GDM1 (cell line): ENCODE results near the gene ABCA12.

ENCODE experiments used
- DNase-seq: peaks from one replicate; lab custom pipeline; 2025; lab: John Stamatoyannopoulos, UW

Gene ABCA12

DNA sequence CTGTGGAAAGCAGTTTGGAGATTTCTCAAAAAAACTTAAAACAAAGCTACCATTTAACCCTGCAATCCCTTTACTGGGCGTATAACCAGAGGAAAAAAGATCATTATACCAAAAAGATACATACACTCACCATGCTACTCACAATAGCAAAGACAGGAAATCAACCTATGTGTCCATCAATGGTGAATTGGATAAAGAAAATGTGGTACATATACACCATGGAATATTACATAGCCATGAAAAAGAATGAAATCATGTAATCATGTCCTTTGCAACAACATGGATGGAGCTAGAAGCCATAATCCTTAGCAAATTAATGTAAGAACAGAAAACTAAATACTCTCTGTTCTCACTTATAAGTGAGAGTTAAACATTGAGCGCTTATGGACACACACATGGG lies 18.6 kb downstream of the ABCA12 start:
- no peak for DNase-seq

DNA sequence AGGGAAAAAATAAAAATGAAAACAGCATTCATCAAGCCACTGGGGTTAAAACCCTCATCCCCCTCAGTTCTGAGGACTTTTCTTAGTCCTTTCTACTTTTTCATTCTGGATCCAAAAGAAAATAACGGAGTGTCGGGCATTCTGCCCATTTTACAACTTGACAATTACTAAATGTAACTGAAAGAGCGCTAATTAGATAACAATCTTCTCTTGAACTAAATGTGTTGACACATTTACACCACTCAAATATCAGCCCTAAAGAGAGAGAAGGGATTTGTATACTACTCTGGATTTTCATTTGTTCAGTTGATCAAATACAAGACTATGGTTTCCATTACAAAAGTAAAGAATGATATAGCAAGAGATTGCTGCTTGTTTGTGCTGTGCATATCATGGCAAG lies 27.5 kb downstream of the ABCA12 start:
- no peak for DNase-seq

DNA sequence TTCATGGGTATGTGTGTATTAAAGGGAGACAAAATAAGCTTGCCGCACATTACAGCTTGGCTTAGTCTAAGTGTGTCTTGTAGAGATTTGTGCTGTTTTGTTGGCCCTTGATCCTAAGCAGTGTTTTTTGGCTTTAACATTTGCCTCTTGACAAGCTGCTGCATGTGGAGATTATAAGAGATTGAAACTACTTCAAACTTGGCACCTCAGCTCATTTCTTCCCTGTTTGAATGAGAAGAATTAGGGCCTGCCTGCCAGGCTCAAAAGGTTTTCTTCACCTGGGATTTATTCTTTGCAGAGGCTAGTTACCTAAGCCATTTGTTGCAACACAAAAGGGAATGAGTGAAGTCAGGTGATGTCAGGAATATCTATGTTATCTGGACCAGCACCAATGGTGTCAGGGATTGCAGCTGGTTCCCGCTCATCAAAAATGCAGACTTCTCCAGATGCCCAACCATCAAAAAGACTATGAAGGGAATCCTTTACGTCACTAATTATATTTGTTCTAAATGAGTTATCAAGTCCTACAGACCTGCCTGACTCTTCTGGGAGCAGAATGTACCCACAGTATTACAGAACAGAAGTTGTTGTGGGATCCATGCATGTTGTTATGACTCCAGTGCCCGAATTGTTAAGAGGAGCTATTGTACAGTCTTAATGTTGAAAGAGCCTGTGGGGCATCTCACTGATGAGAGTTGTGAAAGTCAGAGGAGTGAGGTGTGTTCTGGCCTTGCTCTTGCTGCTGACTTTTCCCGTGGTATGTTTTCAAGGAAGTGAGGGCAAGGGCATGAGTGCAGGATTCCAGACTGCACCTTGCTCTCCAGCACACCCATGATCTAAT lies 31.0 kb downstream of the ABCA12 start:
- no peak for DNase-seq

DNA sequence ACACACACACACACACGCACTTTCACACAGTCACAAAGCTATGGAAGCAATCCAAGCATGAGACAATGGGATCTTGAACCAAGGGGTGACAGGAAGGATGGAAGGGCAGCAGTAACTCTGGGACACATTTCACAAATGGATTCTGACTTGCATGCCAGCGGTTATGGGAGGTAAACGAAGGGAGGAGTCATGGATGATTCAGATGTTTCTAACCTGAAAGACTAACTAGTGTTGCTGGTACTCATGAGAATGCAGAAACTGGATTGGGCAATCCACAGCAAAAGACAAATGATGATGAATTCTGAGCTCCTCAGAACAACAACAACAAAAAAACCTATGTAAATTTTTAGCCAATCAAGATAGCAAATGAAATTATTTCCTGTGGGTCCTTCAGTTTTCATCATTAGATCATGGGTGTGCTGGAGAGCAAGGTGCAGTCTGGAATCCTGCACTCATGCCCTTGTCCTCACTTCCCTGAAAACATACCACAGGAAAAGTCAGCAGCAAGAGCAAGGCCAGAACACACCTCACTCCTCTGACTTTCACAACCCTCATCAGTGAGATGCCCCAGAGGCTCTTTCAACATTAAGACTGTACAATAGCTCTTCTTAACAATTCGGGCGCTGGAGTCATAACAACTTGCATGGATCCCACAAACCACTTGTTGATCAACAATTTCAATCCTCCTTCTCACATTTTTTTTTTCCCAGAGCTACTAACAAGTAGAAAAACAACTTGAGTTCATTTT lies 32.6 kb downstream of the ABCA12 start:
- DNase-seq = no peak

DNA sequence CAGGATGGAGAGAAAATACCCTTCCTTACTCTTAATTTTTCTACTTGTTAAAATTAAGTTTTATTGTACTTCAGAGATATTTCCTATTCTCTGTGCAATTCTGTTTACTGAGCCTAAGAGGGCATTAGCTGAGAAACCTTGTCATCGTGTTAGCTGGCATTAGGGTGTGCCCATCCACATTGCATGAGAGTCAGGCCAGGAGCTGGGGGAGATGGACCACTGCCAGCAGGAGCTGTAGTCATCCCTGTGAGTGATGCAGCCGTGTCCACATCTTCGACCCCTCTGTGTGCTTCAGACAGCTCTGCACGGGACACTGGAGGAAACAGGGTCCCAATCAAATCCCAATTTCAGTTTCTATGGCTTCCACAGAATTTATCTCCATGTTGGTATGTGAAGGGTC lies 34.2 kb downstream of the ABCA12 start:
- no peak for DNase-seq

DNA sequence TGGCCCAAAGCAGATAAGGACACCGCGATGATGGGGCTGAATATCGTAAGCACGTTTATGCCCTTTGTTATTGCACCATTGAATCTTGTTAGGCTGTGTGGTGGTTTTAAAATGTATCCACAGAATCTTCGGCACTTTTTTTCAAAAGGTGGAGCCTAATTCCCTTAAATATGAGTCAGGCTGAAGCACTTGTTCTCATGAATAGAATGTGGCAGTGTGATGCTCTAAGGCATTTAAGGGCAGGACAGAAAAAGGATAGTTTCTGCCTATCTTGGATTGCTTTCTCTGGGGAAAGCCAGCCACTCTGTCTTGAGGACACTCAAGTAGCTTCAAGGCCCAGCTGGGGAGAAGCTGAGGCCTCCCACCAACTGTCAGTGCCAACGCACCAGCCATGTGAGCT lies 39.6 kb downstream of the ABCA12 start:
- no peak for DNase-seq

DNA sequence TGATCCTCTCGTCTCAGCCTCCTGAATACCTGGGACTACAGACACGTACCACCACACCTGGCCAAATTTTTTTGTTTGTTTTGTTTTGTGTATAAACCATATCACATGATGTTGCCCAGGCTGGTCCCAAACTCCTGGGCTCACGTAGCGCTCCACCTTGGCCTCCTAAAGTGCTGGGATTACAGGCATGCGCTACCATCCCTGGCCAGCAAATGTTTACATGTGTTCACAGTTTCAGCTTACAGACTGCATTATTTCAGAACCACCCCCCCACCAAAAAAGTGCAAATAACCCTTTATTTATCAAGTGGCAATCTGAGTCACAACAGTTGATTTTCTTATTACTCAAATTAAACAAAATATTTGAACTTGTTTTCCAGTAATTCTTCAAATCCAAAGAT lies 54.3 kb downstream of the ABCA12 start:
- DNase-seq = no peak

DNA sequence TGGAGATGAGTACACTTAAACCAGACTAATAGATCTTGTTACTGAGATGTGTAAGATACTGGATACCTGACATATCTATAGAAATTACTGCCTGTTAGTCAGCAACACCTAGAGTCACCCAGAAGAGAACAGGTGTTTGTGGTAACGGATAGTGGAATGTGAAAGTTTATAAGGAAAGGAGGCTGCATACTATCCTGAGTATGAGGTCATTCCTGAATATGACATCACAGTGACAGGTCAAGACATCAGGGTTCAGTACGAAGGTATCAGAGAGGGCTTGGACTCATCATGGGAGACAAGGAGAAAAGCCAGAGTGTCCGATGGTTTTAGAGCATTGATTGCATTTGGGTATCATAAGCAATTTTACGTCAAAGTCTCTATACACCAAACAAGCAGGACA lies 55.3 kb downstream of the ABCA12 start:
- DNase-seq = no peak

DNA sequence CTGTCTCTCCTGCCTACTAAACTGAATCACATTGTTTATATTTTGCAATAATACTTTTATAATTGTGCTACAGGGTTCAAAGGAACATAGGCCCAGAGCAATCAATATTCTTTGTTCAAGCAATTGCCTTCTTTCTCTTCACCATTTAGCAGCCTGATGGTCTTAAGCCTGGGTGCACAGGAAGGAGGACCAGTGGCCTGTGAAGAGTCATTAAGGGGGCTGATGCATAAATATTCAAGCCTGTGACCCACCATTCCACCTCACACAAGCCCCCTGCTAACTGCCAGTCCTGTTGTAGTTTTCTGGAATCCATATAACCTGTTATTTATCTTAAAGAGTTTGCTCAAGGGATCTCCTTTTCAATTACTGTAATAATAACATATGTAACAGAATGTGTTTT lies 56.0 kb downstream of the ABCA12 start:
- DNase-seq = no peak

DNA sequence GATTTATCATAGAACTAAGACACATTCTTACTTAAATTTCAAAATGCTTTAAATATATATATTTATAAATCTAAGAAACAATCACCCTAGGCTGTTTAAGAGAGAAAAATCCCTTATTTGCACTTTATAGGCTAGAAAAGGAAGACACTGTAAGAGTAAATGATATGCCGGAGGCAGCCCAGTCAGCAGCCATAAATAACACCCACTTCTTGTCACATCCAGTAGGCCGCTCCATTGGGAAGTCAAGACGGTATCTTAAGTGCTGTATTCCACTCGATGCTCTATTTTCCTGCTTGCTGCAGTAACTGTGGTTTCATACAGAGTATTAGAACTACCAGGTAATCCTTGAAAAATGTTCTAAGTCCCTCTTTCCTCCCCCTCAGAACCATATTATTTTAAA lies 57.9 kb downstream of the ABCA12 start:
- no peak for DNase-seq

DNA sequence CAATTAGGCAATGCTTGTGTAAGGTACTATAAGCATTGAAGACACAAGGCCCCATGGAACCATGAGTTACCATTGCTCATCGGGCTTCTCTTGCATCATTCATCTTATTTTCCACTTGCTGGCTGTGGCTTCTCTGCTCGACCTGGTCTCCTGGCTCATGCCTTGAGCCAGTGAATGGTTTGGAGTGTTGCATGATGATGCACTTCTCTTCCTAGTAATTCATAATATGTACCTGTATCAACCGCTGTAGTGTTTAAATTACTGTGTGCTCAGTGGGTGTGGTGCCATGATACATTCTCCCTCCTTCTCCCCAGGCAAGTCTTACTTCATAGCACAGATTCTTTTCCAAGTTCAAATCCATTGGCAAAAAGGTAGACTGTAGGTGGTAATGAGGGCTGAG lies 66.8 kb downstream of the ABCA12 start:
- DNase-seq = no peak

DNA sequence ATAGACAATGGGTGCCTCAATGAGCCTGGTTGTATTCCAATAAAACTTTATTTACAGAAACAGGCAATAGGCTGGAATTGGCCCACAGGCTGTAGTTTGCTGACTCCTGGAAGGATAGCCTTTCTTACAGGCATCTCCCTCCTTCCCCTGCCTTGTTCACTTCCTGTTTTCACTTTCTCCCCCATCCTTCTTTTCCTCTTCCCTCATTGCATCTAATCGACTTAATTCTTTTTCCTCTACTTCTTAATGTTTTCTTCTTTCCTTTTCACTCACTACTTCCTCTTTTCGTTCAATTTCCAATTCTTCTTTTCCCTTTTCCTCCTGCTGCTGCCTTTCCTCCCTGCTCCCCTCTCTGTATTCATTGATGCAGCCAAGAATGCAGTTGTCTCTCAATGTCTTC lies 70.0 kb downstream of the ABCA12 start:
- DNase-seq = no peak

DNA sequence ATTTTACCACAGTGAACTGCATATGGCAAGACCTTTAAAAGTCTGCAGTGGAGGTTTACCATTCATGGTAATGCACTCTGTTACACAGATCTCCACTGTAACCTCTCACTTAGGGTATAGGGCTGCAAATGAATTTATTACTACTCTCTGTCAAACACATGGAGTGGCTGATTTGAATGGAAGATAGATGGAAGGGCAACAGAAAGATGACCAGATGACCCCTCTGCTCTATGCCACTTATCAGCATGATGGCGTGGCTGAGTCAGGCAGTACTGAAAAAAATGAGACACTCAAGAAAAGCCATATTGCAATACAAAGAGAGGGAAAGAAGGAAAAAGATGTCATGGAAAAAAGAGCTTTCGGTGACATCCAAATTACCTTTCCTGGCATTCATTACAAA lies 72.3 kb downstream of the ABCA12 start:
- DNase-seq = no peak

DNA sequence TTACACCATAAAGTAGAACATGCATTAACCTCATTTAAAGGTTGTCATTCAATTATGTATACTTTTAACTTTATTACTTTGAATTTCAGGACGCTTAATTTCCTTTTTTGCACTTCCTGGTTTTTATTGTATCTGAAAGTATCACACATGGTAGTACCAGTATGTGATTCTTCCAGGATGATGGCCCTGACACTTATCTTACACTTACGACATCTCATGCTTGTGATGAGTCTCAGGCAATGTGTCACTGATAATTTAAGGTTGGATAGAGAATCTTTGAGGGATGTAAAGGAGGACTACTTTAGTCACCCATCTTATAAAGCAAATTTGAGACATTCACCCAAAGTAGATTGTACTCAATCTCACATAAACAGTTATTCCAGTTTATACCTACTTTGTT lies 74.9 kb downstream of the ABCA12 start:
- DNase-seq = no peak

DNA sequence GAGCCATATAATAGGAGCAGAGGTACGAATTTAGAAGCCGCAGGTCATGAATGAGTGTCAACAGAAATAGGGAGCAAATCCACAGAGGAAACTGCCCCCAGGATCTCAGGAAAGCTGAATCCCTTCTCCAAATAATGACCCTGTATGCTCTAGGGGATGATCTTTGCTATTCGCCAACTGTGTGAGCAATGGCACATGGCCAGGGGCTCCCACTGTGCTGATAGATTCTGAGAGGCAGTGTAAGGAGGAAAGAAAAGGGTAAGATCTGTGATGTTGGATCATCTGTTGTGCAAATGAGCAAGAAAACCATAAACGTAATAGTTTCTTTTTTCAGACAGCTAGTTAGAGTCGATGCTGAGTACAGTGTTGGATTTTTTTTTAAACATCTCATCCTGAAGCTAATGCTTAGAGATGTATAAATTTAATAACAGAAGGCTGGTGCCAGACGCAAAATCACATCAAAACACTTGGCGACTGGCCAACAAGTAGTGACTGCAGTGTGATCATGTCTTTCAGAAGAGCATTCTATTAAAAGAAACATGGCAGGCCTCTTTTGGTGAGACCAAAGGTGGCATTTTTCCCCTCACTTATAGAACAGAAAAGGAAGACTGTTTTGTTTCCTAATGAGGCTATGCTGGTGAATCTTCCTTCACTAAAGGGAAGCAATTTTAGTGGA lies 77.4 kb downstream of the ABCA12 start:
- DNase-seq = no peak

DNA sequence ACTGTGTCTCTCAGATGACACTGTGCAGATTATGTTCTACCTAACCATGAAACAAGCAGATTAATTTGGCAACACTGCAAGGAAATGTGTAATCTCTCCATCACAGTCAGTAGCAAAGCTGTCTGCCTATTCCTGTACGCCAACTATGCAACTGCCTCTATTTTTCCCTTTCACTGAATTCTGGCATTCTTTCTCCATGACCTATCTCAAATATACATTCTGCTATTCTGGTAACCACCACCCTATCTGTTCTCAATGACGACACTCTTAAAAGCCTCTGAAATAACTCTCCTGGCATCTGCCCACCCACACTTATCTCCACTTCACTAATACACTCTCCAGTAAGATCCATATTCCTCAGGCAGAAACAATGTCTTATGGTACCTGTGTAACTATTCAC lies 78.7 kb downstream of the ABCA12 start:
- DNase-seq = no peak

DNA sequence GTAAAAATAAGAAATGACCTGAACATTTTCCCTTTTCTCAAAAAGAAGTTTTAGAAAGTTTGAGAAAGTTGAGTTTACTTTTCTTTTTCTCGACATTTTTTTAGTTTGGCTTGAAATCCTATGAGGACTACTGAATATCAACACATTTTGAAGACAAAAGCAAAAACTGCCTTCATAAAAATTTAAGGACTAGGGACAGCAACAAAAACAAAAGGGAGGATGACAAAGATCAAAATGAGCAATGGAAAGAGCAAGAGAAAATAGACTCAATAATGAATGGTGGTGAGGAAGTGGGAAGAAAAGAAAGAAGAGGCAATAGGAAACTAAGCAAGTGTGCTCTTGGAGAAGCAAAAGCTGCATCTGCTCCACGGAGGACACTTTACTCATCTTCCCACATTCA lies 82.5 kb downstream of the ABCA12 start:
- DNase-seq = no peak

DNA sequence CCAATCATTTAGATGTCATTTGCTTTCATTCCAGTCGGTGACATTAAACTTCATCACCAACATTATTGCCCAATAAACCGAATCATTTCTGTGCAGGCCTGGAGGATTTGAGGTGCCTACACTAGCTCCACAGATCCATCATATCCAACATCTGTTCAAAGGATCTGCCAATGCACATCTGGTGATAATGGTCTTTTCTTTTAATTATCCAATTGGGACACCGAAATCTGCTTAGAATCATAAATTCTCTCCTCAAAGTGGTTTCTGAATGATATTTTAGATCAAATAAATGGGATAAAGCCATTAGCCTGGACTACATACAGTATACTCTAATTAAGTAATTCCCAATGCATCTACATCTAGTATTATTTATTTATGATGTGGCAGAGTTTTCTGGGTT lies 85.6 kb downstream of the ABCA12 start:
- DNase-seq = no peak

DNA sequence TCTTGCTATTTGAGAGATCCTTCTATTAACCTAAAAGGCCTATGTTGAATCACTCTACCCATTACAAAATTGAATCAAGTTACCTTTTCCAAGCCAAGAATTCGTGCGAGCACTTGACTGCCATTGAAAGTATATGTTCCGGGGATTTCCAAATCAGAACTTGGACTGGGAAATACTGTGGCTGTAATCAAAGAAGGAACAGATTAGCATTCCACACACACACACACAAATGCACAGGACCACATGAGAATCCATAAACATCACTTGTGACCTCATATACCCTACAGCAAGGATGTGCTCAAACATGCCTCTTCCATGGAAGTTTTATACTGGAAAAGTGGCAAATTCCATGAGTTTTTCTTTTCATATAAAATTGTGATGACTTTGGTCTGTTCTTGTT lies 86.0 kb downstream of the ABCA12 start:
- no peak for DNase-seq

DNA sequence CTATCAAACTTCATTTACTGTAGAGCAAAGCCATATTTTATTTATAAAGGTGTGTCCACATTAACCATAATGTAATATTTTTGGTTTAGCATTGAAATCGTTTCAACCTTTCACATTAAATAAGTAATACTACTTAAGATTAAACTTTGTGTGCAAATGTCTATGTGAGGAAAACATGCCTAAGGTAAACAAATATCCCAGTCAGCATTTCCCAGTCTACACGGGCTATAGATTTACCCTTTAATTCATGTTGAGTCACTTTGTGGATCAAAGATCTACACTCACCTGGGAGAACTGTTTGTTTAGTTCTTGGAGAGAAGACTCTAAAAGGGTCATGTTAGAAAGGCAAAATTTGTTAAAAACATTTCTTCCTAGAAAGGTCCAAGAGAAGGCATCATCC lies 89.1 kb downstream of the ABCA12 start:
- no peak for DNase-seq

DNA sequence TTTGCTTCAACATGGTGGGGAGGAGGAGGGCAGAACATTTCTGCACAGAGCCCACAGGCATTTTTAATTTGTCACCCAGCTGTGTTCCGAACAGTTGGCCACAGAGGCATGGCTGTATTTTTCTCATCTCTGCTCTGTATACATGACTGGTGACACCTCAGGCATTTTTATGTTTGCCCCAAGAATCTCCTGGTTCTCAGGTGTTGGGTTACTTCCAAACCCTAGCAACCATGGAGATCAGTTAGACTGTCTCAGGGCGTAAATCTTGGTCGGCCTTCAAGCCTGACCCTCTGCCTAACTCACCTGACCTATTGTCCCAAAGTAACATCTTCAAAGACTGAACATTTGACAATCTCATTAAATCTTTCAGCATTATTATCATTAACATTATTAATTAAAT lies 100.0 kb downstream of the ABCA12 start:
- no peak for DNase-seq

DNA sequence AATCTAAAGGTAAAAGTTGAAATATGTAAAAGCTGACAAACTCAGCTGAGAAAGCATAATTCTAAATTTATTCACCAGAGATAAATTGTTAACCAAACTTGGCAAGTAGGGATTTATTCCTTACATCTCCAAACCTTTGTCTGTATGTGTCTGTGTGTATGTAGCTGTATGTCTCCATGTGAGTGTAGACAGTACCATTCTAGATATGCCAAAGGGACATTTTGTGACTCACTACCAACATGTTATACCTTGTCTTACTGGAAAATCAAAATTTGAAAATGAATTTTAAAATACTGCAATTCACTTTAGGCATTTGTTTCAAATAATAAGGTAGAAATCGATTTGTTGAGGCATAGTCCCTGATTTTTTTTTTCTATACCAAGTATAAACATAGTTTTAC lies 102.1 kb downstream of the ABCA12 start:
- DNase-seq = no peak

DNA sequence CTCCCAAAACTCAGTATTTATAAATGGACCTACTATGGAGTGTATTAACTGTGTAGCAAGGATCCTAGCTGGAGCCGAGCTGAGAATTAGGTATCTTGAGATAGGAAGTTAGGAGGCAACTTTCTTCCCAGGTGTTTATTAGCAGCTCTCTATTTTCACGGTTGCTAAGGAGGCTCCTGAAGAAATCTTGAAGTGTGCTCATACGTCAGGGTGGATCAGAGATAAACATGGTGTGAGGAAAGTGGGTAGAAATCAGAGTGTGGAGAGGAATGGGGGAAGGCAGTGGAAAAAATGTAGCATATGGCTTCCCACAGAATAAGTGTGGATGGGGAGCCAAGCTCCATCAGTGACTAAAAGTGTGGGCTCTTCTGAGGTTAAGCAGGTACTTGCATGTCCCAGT lies 104.3 kb downstream of the ABCA12 start:
- DNase-seq = no peak
